HG03025 (cell line): ENCODE results near the gene MAPK8IP1.
"Not testable (repeated sequence)": the region's sequence is repeated elsewhere in the genome, so short reads cannot be mapped to it uniquely, and the experiment has no call there.

Experiments used
- ATAC-seq: cut with Tn5 transposase; IDR thresholded peaks from one replicate; pipeline ENCODE4 v1.9.1; 2021; ENCODE audit warnings: mild to moderate bottlenecking, moderate library complexity; ENCODE audit not compliant: unreplicated experiment, low FRiP score

MAPK8IP1 gene

DNA sequence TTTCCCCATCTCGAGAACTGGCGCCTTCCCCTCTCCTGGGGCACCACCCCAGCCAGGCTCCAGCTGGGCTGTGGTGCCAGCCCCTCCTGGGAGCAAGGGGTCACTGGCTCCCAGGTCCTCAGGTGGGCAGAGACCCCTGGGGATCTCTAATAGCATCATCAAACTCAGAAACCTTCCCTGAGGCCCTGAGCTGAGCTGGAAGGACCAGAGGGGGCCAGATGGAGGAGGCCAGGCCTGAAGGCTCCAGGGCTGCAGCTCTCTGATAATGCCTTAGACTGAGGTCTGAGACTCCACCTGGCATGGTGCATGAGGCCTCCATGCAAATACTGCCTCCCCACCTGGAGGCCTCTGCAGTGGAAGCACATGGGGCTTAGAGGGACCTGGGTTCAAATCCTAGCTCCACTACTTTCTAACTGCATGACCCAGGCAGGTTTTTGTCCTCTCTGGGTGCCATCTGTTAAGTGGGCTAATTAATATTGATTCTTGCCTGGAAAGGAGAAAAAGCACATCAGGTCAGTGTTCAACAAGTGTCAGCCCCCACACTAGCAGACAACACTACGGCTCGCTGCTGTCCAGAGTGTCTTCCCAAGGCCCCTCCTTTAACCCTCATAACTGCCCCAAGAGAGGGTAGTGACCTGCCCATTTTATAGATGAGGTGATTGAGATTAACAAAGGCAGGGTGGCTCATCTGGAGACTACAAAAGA lies 1.5 kb downstream of the MAPK8IP1 start:
- ATAC-seq = no peak

DNA sequence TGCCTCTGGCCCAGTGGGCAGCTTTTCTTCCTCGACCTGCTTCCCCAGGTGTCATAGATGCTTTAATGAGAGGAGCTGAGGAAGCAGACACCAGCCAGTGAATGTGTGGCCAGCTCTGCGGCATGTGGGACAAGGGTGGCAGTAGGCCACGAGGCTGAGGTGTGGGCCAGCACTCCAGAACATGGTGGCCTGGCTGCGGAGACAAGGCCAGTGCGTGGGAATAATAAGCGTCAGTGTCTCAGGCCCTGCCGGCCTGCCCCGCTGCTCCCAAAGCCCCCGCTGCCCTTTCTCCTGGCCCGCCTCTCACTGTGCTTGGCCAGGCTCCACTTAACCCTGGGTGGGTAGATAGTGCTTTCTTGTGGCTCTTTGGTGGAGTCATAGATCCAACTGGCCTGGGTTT lies 2.1 kb downstream of the MAPK8IP1 start:
- no peak for ATAC-seq

DNA sequence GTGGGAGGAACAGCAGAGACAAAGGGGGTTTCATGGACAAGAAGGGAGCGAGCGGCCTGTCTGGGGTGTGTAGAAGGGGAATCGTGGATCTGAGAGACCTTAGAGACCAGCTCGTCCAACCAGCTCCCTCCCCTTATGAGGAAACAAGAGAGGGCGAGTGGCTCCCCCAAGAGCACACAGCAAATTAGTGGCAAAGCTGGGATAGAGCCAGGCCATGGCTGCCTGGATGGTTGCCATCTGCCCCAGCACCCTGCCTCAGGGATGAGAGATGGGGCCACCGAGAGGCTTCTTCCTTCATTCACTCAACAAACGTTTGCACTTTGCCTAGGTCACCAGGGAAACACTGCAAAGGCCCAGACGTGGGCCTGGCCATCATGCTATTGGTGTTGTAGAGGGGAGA lies 4.1 kb downstream of the MAPK8IP1 start:
- ATAC-seq = no peak

GRCh38 chr11:45889966-45890365 lies 4.5 kb downstream of the MAPK8IP1 start:
- ATAC-seq = no peak

- ATAC-seq = no peak
Measured at GRCh38 chr11:45890886-45891550, 5.6 kb downstream of the MAPK8IP1 start.

DNA sequence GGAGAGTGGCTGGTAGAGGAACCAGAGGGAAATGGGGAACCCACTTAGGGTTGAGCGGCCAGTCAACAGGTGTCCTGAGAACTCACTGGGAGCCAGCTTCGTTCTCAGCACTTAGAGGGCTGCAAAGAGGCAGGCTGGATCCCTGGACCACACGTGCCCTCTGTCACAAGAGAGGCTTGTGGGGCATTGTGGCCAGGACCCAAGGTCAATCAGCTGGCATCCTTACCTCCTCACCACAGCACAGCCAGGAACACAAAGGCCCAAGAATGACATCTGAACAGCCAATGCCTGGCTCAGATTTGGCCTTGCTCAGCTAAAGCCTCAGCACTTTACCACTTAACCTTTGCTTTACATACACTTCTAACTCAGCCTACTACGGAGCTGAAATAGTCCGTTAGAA lies 7.4 kb downstream of the MAPK8IP1 start:
- ATAC-seq = no peak

GRCh38 chr11:45894555-45895247 lies 9.2 kb downstream of the MAPK8IP1 start:
- no peak for ATAC-seq

DNA sequence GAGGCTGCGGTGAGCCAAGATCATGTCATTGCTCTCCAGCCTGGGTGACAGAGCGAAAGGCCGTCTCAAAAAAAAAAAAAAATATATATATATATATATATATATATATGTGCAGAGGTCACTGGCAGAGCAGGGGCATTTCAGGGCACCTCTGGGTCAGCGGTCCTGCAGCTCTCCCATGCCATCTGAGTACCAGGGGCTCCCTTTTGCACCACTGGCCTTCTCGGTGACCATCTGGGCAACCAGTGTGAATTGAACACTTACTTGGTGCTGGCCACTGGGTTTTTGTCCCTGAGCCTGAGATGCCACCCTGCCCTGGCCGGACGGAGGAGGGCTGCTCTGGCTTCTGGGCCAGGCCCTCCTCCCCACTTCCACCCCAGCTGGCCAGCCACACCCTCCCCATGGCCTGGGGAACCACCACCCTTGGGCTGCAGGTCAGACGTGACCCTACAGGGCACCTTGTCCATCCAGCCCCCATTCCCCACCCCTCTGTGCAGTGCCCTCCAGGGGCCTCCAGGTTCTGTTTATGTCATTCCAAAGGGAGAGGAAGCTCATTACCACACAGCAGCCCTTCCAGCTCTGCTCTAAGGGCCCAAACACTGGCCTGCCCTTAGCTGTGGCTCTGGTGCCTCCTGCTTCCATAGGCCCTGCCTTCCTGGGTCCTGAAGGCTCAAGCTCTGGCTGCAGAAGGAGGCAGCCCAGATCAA lies 10.3 kb downstream of the MAPK8IP1 start:
- no peak for ATAC-seq

GRCh38 chr11:45896422-45896984 lies 11.1 kb downstream of the MAPK8IP1 start:
- no peak for ATAC-seq

DNA sequence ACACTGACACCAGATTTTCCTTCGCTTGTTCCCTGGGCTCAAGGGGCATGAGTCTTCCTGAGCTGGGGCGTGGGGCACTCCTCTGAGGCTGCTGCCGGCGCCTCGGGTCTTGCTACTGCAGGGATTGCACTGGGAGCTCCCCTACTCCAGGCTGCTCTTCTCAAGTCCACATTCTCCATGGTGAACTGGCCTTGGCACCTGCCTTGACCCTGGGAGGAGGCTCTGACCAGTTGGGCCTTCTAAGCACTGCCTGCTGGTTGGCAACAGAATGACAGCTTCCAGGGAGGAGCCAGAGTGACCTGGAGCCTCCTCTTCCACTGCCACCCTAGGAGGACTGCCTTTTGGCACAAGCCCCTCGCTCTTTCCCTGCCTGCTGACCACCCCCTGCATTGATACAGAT lies 12.1 kb downstream of the MAPK8IP1 start:
- ATAC-seq = no peak

DNA sequence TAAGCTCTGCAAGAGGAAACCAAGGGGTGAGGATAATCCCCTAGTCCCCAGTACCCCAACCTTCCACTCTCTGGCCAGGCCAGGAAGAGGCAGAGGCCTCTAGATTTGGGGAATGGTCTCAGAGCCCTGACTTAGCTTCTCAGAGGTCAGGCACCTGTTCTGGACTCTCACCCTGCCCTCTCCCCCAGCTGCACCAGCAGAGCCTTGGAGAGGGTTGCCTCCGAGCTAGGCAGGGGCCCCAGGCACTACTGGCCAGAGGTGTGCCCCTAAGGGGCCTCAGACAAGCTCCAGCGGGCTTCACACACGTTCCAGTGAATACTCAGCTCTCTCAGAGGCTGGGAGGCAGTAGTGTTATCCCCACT lies 13.6 kb downstream of the MAPK8IP1 start:
- no peak for ATAC-seq

DNA sequence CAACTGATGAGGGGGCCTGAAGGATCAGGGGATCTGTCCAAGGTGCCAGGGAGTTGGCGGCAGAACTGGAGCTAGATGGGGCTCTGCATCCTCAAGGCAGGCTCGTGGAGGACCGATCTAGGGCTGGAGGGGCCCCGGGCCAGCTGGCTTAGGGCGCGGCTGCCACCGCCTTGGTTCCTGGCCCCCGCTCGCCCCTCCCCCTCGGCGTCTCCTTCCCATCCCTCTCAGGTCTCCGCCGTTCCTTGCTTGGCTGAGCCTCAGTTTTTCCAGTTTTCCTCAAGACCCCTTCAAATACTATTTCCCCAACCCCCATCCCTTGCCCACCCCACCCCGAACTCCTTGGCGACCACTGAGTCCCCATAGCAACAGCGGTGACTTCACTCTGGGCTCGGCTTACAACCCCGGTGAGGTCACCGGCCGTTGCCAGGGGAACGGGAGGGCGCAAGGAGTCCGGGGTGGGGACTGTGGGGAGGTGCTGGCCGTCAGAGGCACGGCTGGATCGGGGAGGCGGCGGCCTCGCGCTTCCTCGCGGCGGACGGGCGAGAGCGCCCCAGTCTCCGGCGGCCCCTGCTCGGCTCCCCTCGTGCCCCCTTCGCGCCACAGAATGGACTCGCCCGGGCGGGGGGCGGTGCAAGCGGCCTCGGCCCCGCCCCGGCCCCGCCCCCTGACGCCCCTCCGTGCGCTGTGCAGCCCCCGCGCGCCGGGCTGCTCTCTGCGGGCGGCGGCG lies 14.2 kb downstream of the MAPK8IP1 start:
- no peak for ATAC-seq

GRCh38 chr11:45900175-45900800 lies 14.8 kb downstream of the MAPK8IP1 start:
- not testable (repeated sequence) for ATAC-seq

DNA sequence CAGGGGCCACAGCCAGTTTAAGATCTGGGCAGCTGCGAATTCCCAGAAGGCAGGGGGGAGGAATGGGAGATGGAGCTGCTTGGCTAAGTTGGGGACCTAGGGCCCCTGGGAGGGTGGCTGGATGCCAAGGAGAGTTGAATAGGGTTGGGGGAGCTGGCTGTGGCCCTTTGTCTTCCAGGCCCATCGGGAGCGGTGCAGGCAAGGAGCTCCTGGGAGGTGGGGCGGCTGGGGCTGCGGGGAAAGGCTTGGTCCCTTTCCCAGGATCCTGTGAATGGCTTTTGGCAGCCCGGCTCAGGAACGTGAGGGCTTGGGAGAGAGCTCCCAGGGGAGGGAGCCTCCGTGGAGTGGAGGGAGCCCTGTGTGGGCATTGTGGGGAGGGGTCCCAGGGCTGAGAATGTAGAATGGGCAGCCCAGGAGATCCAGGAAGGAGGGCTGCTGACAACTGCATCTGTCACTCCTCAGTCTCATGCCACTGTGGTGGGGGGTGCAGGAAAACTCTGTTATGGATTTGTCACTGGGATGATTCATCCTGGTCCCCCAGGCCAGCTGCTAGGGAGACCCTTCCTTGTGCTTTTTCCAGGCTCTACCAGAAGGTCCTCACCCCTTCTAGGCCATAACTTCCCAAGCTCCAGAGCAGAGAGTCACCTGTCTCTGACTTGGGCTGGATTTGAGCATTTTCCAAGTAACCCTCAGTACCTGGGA lies 15.6 kb downstream of the MAPK8IP1 start:
- no peak for ATAC-seq

DNA sequence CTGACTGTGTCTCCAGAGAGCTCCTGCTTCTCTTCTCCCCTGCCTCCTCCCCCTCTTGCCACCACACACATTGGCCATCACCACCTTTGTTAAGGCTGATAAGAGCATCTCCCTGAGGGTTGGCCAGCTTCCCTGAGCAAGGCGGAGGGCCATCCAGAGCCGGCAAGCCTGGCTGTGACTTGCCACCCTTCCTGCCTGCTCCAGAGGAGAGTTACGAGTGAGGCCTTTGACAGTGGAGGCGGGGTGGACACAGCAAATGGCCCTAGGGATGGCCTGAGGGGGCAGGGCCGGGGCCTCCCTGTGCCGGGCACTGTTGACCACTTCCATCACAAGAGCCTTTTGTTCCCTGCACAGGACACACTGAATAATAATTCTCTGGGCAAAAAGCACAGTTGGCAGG lies 16.2 kb downstream of the MAPK8IP1 start:
- no peak for ATAC-seq

DNA sequence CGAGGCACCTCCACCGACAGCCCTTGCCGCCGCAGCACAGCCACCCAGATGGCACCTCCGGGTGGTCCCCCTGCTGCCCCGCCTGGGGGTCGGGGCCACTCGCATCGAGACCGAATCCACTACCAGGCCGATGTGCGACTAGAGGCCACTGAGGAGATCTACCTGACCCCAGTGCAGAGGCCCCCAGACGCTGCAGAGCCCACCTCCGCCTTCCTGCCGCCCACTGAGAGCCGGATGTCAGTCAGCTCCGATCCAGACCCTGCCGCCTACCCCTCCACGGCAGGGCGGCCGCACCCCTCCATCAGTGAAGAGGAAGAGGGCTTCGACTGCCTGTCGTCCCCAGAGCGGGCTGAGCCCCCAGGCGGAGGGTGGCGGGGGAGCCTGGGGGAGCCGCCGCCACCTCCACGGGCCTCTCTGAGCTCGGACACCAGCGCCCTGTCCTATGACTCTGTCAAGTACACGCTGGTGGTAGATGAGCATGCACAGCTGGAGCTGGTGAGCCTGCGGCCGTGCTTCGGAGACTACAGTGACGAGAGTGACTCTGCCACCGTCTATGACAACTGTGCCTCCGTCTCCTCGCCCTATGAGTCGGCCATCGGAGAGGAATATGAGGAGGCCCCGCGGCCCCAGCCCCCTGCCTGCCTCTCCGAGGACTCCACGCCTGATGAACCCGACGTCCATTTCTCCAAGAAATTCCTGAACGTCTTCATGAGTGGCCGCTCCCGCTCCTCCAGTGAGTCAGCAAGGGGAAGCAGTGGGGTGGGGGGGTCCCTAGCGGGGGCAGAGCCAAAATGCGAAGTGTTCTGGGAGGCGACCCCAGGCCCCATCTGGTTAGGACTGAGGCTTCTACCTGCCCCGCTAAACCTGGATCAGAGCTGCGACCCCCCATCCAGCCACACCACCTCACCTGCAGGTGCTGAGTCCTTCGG lies 17.3 kb downstream of the MAPK8IP1 start:
- no peak for ATAC-seq

DNA sequence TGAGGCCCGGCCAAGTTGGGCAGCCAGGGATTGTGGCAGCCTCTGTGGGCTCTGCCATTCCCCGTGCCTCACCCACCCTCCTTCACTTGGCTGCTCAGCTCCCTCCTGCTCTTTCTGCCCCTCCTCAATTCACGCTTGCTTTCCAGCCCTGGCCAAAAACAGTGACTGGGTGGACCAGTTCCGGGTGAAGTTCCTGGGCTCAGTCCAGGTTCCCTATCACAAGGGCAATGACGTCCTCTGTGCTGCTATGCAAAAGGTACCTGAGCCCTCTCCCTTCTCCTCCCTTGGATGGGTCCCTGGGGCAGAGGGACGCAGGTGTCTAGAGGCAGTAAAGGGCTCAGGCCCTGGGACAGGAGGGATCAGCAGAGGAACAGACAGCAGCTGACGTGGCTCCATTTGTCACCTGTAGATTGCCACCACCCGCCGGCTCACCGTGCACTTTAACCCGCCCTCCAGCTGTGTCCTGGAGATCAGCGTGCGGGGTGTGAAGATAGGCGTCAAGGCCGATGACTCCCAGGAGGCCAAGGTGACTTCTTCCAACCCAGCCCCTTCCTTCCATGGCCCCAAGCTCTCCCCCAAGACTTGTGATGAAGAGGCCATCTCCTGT lies 19.0 kb downstream of the MAPK8IP1 start:
- ATAC-seq = no peak

DNA sequence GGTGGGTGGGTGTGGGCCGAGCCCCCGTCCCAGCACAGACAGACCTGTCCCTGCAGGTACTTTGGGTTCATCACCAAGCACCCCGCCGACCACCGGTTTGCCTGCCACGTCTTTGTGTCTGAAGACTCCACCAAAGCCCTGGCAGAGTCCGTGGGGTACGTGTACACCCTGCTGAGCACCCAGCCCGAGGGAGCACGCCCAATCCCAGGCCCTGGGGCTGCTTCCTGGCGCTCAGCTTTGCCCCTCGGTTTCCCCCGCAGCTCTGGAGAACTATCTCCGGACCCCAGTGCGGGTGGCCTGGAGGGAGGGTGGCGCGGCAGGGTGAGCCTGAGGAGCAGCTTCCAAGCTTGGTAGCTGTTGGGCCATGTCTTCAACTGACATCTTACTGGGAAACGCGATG lies 19.6 kb downstream of the MAPK8IP1 start:
- no peak for ATAC-seq
